Sigmoid colon (tissue), 7 donors: ENCODE results near the gene LMO7. TPM values are rescaled to one million over a fixed set of nuclear protein-coding genes. Genes with fewer than 3 reads are reported as not detected.

Source experiments
- DNase-seq: peaks from one replicate; pipeline ENCODE4 v3.0.0-alpha.2; 2019
- H3K27ac ChIP-seq, 4 donors: fragments of 200-600 bp; sonication (generic); one replicate each; pipeline ENCODE4 v1.5.1; 2016 to 2019; ENCODE audit warnings: mild to moderate bottlenecking in 1 of 4
- H3K27me3 ChIP-seq, 3 donors: fragments of 200-600 bp; sonication (generic); one replicate each; pipeline ENCODE4 v1.5.1; 2019; ENCODE audit warnings: mild to moderate bottlenecking in 1 of 3
- H3K36me3 ChIP-seq, 4 donors: fragments of 200-600 bp; sonication (generic); one replicate each; pipeline ENCODE4 v1.5.1; 2016 to 2019
- H3K4me1 ChIP-seq, 4 donors: fragments of 200-600 bp; sonication (generic); one replicate each; pipeline ENCODE4 v1.5.1; 2017 to 2019
- H3K4me3 ChIP-seq, 4 donors: fragments of 200-600 bp; sonication (generic); one replicate each; pipeline ENCODE4 v1.5.1; 2017 to 2019; ENCODE audit warnings: mild to moderate bottlenecking in 2 of 4, moderate library complexity in 1 of 4
- H3K9me3 ChIP-seq, 4 donors: fragments of 200-600 bp in 3 of 4; sonication (generic) in 3 of 4; one replicate each; pipeline versions ENCODE4 v1.5.1 to v1.6.1; 2013 to 2019
- EP300 ChIP-seq, 4 donors: sonication (generic); formaldehyde crosslinking; IDR thresholded peaks; one replicate each; pipeline ENCODE4 v1.6.1; 2017; ENCODE audit warnings: antibody characterized with exemption in 4 of 4
- POLR2A ChIP-seq, 2 donors: fragments of 450-650 bp; IDR thresholded peaks; one replicate each; pipeline ENCODE4 v1.6.1; 2016; ENCODE audit warnings: antibody characterized with exemption in 2 of 2, mild to moderate bottlenecking in 2 of 2, moderate library complexity in 2 of 2
- POLR2AphosphoS5 ChIP-seq, 4 donors: sonication (generic); formaldehyde crosslinking; IDR thresholded peaks; one replicate each; pipeline ENCODE4 v1.6.1; 2017; ENCODE audit warnings: antibody characterized with exemption in 4 of 4
- WGBS, 2 donors: extraction: QIAGEN DNeasy Blood & Tissue Kit; methylation state at CpG; one replicate each; pipeline ENCODE4 v1.1.7; 2013; 5-methylcytosine and 5-hydroxymethylcytosine counted together
- intact Hi-C: fragments of 100-400 bp; cut with DNase I; formaldehyde crosslinking; loops from one replicate; pipeline ENCODE4 v1.15.1; 2023
- polyA plus RNA-seq, 3 donors: library from polyadenylated mRNA; stranded (reverse); fragments of 200-250 nt; gene quantifications; one replicate each; pipeline ENCODE4 v1.2.3, GENCODE V29; 2013
- total RNA-seq, 4 donors: library from RNA; depleted of rRNA; stranded (reverse); fragments of >200 nt; gene quantifications; one replicate each; pipeline ENCODE4 v1.1.0, GENCODE V29; 2016
- TF ChIP-seq, protein P1 (sequence below), 4 experiments: fragments of 450-650 bp in 3 of 4; fragments of 200-600 bp in 1 of 4; IDR thresholded peaks; one replicate each; pipeline ENCODE4 v1.5.1; 2016 to 2019; ENCODE audit warnings: antibody characterized with exemption in 4 of 4, mild to moderate bottlenecking in 3 of 4, moderate library complexity in 2 of 4
- donor health status: healthy with polysubstance abuse.
- donor health status: Bipolar disorder and iron deficiency.
- donor health status: healthy.

The LMO7 gene
- total and polyA plus RNA-seq, 7 donors, result 5.0 to 66.4 (median 19.4) TPM

DNA sequence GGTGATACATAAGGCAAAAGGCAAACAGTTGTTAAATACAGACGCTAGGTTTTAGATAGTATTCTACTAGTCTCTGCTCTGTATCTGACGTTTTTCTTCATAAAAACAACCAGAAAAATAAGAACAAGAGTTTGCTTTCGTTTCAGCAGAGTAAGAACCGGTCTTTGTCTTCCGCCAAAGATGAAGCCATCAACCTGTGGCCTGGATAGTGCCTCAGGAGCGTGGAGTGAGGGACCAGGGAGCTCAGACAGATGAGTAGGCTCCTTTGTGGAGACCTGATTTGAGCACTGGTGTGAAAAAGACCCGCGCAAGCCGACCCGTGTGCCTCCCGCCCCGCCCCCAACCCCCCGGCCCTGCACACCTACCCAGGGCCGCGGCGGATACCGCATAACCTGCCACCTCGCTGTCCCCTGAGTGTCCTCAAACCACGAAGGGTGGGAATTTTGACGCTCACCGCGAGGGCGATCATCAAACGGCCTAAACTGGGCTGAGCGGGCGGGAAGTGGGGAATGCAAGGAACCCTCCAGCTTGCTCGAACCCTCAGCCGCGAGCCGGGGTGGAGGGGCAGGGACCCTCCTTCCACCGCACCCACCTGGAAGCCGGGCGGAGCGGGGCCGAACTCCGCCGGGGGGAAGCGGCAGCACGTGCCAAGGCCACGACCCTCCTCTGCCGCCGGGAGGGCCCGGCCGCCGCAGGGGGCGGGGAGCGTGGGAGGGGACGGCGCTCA, 866 bp upstream of the LMO7 start:
- 34 to 45% methylated on average over 49 of the region's 49 CpGs for WGBS, 2 donors

DNA sequence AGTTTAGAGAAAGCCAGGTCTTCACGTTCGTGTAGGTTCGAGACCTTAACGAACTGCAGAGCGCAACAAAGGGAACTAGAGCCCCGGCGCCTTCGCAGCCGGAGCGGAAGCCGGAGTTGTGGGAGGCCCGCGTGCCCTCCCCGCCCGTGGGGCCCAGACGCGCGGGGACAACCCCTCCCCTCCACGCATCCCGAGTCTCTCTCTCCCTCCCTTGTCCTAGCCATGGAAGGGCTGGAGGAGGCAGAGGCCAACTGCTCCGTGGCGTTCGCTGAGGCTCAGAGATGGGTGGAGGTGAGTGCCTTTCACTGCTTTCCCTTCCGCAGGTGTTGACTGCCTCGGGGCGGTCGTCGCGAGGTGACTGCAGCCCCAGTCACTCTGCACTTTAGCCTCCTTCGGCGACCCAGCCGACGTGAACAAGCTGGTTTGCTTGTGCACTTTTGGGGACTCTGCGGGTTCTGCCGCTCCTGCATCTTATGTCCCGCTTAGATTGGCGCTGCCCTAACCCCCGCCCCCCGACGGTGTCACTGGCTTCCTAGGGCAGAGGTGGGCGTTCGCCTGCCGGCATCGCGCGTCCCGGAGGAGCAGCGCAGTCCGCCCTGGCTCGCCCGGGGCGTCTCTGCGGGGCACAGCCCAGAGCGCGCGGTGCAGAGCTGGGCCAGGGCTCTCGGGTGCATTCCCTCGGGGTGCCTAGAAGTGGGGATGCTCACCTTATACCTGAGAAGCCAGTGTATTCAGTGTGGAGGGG, 478 bp downstream of the LMO7 start:
- no peak for TF ChIP-seq EP300 (IDR thresholded peaks at IDR 0.05)
- no peak for TF ChIP-seq POLR2A (IDR thresholded peaks at IDR 0.05)
- TF ChIP-seq POLR2AphosphoS5 (IDR thresholded peaks at IDR 0.05), result no peak
- TF ChIP-seq, protein P1, sequence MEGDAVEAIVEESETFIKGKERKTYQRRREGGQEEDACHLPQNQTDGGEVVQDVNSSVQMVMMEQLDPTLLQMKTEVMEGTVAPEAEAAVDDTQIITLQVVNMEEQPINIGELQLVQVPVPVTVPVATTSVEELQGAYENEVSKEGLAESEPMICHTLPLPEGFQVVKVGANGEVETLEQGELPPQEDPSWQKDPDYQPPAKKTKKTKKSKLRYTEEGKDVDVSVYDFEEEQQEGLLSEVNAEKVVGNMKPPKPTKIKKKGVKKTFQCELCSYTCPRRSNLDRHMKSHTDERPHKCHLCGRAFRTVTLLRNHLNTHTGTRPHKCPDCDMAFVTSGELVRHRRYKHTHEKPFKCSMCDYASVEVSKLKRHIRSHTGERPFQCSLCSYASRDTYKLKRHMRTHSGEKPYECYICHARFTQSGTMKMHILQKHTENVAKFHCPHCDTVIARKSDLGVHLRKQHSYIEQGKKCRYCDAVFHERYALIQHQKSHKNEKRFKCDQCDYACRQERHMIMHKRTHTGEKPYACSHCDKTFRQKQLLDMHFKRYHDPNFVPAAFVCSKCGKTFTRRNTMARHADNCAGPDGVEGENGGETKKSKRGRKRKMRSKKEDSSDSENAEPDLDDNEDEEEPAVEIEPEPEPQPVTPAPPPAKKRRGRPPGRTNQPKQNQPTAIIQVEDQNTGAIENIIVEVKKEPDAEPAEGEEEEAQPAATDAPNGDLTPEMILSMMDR (IDR thresholded peaks at IDR 0.05), result no peak
- intact Hi-C loops, result no loop called here
- WGBS, 2 donors, result 0 to 1% methylated on average over 58 of the region's 58 CpGs
- peaks cover 5 to 19% (median 9%) of the 10 kb centered on the region in 3 donors for H3K27me3 ChIP-seq
- no peaks in the 10 kb centered on the region for H3K36me3 ChIP-seq
- H3K4me1 ChIP-seq, result peaks cover 0 to 22% (median 20%) of the 10 kb centered on the region in 4 donors
- H3K4me3 ChIP-seq, result peak overlapping the region; percentile 42 to 69 (median 62)
- H3K9me3 ChIP-seq, result no peaks in the 10 kb centered on the region
- DNase-seq, result no peak
- H3K27ac ChIP-seq, result peak overlapping the region in 3 of 4 donors; percentile 53 to 67 (median 57)

More for the DNA sequence above, 866 bp upstream of the LMO7 start:
- H3K4me3 ChIP-seq, result peak overlapping the region; percentile 42 to 69 (median 62)
- peaks cover 0 to 22% (median 20%) of the 10 kb centered on the region in 4 donors for H3K4me1 ChIP-seq
- peaks cover 5 to 19% (median 9%) of the 10 kb centered on the region in 3 donors for H3K27me3 ChIP-seq
- intact Hi-C loops, result no loop called here
- no peak for DNase-seq
- TF ChIP-seq, protein P1 (IDR thresholded peaks at IDR 0.05), result no peak
- TF ChIP-seq EP300 (IDR thresholded peaks at IDR 0.05), result no peak
- no peak for TF ChIP-seq POLR2AphosphoS5 (IDR thresholded peaks at IDR 0.05)
- H3K9me3 ChIP-seq, result no peaks in the 10 kb centered on the region
- peak overlapping the region; percentile 32 to 67 (median 55) for H3K27ac ChIP-seq
- no peaks in the 10 kb centered on the region for H3K36me3 ChIP-seq

GRCh38 chr13:75637181-75637750, 1.1 kb downstream of the LMO7 start:
- intact Hi-C loops, result no loop called here
- Histone ChIP-seq H3K9me3 (no peaks in the 10 kb centered on the region), H3K36me3 (no peaks in the 10 kb centered on the region), H3K27ac (no peak overlapping the region), H3K27me3 (peaks cover 5 to 19% (median 9%) of the 10 kb centered on the region in 3 donors), H3K4me3 (peak overlapping the region; percentile 42 to 69 (median 62)), H3K4me1 (peaks cover 0 to 22% (median 20%) of the 10 kb centered on the region in 4 donors)
- WGBS, 2 donors, result 17 to 33% methylated on average over 17 of the region's 17 CpGs
- TF ChIP-seq, protein P1 (IDR thresholded peaks at IDR 0.05), result no peak
- TF ChIP-seq POLR2A (IDR thresholded peaks at IDR 0.05), result no peak
- no peak for TF ChIP-seq POLR2AphosphoS5 (IDR thresholded peaks at IDR 0.05)
- TF ChIP-seq EP300 (IDR thresholded peaks at IDR 0.05), result no peak
- no peak for DNase-seq

DNA sequence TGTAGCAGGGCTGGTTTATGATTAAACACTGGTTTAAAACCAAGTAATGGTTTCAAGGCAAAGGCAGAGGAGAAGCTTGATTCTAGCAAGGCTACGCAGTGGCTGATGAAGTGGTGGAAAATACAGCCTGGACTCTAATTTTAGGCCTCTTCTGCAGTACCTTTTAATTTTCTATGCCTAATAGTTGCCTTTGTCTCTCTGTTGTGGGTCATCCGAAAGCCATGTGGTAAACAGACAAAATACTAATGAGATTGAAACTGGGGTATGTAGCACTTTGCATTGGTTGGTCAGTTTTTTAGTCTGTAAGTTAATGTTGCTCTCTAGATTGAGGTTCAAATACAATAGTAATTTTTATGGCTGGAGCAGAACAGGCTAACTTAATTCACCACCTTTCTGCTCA, 3.3 kb downstream of the LMO7 start:
- intact Hi-C loops, result no loop called here
- Histone ChIP-seq H3K36me3 (no peaks in the 10 kb centered on the region), H3K27me3 (peaks cover 5 to 19% (median 9%) of the 10 kb centered on the region in 3 donors), H3K4me3 (no peak overlapping the region), H3K4me1 (peaks cover 0 to 22% (median 20%) of the 10 kb centered on the region in 4 donors), H3K9me3 (no peaks in the 10 kb centered on the region), H3K27ac (no peak overlapping the region)
- 95 to 98% methylated on average over 2 of the region's 2 CpGs for WGBS, 2 donors
- DNase-seq, result no peak
- TF ChIP-seq, protein P1 (IDR thresholded peaks at IDR 0.05), result no peak
- no peak for TF ChIP-seq EP300 (IDR thresholded peaks at IDR 0.05)
- TF ChIP-seq POLR2AphosphoS5 (IDR thresholded peaks at IDR 0.05), result no peak
- no peak for TF ChIP-seq POLR2A (IDR thresholded peaks at IDR 0.05)
